Measurements from ENCODE around the gene SHISA9.

Gene SHISA9

GRCh38 chr16:13178318-13178717 lies 276.9 kb downstream of the SHISA9 start:
- TF ChIP-seq ZNF274 (IDR thresholded peaks at IDR 0.05; ENCODE audit: low read depth, low read length) = no peak
- no peak overlapping the region for H3K4me3 ChIP-seq (ENCODE audit: low read length)

- no peak for TF ChIP-seq ZNF274 (IDR thresholded peaks at IDR 0.05; ENCODE audit: low read depth, low read length)
- H3K4me3 ChIP-seq (ENCODE audit: low read length) = no peak overlapping the region
Observed at GRCh38 chr16:13181432-13181831, 280.0 kb downstream of the SHISA9 start.

DNA sequence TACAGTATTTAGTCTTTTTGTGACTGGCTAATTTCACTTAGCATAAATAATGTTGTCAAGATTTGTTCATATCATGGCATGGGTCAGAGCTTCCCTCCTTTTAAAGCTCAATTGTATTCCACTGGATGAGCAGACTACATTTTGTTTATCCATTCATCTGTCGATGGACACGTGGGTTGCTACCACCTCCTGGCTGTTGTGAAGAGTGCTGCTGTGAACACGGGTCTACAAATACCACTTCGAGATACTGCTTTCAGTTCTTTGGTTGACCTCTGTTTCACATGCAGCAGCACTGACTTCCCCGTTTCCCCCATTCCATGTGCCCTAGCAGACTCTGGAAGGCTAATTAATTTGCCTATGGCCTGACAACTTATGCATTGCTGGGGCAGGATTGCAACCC lies 285.4 kb downstream of the SHISA9 start:
- H3K4me3 ChIP-seq (ENCODE audit: low read length) = no peak overlapping the region
- TF ChIP-seq ZNF274 (IDR thresholded peaks at IDR 0.05; ENCODE audit: low read depth, low read length) = no peak

GRCh38 chr16:13189250-13189649 lies 287.9 kb downstream of the SHISA9 start:
- TF ChIP-seq ZNF274 (IDR thresholded peaks at IDR 0.05; ENCODE audit: low read depth, low read length) = no peak
- H3K4me3 ChIP-seq (ENCODE audit: low read length) = no peak overlapping the region

GRCh38 chr16:13193721-13194120 lies 292.3 kb downstream of the SHISA9 start:
- no peak for TF ChIP-seq ZNF274 (IDR thresholded peaks at IDR 0.05; ENCODE audit: low read depth, low read length)
- no peak overlapping the region for H3K4me3 ChIP-seq (ENCODE audit: low read length)

DNA sequence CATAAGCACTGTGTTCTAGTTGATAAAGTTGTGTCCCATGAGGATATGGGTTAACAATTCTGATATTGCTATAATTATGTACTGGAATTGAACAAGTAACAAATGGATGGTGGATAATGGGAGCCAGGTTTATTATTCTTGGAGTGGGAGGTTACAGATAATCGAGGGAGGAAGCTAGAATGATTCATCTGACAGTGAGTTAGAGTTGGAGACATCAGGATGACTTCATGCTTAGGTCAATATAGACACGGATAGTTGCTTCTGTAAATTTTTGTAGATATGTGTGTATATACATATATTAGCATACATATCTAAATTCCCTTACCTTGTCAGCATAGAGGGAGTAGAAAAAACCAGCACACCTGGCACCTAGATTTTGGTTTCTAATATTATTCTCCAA lies 293.4 kb downstream of the SHISA9 start:
- H3K4me3 ChIP-seq (ENCODE audit: low read length) = no peak overlapping the region
- TF ChIP-seq ZNF274 (IDR thresholded peaks at IDR 0.05; ENCODE audit: low read depth, low read length) = no peak

DNA sequence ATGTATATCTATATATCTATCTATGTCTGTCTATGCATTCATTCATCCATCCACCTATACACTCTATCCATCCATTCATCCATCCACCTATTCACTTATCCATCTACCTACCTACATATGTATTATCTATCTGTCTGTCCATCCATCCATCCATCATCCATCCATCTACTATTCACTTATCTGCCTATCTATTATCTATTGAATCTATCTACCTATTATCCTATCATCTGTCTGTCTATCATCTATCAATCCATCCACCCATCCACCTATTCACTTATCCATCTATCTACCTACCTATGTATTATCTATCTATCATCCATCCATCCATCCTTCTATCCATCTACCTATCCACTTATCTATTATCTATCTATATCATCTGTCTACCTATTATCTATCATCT lies 302.3 kb downstream of the SHISA9 start:
- no peak for TF ChIP-seq ZNF274 (IDR thresholded peaks at IDR 0.05; ENCODE audit: low read depth, low read length)
- H3K4me3 ChIP-seq (ENCODE audit: low read length) = no peak overlapping the region

DNA sequence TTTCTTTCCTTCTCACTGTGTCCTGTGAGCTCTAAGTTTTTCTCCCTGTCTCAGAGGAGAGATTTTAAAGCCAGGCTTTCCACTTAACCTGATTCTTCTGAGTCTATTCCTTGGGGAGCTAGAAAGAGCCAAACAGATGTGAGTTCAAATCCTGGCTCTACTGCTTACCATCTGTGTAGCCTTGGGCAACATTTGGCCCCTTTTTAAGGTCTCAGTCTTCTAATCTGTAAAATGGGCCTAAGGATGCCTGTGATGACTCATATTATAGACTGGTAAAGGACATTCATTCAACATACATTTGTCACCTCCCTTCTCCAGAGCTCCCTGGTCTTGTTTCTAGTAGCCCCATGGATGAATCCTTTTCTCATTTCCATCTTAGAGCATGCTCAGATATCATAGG lies 304.0 kb downstream of the SHISA9 start:
- no peak for TF ChIP-seq ZNF274 (IDR thresholded peaks at IDR 0.05; ENCODE audit: low read depth, low read length)

GRCh38 chr16:13206606-13207005 lies 305.2 kb downstream of the SHISA9 start:
- no peak for TF ChIP-seq ZNF274 (IDR thresholded peaks at IDR 0.05; ENCODE audit: low read depth, low read length)
- no peak overlapping the region for H3K4me3 ChIP-seq (ENCODE audit: low read length)

More for the DNA sequence above, 304.0 kb downstream of the SHISA9 start:
- H3K4me3 ChIP-seq (ENCODE audit: low read length) = no peak overlapping the region

DNA sequence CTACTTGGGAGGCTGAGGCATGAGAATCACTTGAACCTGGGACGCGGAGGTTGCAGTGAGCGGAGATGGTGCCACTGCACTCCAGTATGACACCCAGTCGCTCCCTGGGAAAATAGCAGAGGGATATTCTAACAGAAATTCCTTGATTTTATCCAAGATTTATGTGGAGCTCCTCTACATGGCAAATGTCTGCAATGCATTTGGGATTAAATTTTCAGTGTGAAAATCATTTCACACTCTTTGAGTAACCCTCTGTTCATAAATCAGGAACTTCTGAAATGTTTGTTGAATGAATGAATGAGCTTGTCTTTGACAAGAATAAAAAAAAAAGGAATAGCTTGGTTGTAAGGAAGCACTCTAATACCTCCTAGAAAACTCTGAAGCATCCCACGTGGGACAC lies 305.8 kb downstream of the SHISA9 start:
- no peak for TF ChIP-seq ZNF274 (IDR thresholded peaks at IDR 0.05; ENCODE audit: low read depth, low read length)
- H3K4me3 ChIP-seq (ENCODE audit: low read length) = no peak overlapping the region

GRCh38 chr16:13223666-13224065 lies 322.3 kb downstream of the SHISA9 start:
- no peak for TF ChIP-seq ZNF274 (IDR thresholded peaks at IDR 0.05; ENCODE audit: low read depth, low read length)
- no peak overlapping the region for H3K4me3 ChIP-seq (ENCODE audit: low read length)

DNA sequence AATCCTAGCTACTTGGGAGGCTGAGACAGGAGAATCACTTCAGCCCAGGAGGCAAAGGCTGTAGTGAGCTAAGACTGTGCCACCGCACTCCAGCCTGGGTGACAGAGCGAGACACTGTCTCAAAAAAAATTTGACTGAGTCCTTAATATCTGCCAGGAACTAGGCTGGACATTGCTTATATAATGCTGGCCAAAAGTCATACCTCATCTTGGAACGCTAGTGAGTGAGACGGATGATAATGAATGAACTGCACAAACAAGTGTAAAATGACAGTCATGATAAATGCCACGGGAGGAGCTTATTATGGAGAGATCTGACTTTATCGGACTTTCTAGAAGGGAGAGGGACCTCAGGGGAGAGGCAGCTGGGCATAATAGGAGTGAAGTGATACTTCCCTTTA lies 327.6 kb downstream of the SHISA9 start:
- TF ChIP-seq ZNF274 (IDR thresholded peaks at IDR 0.05; ENCODE audit: low read depth, low read length) = no peak
- no peak overlapping the region for H3K4me3 ChIP-seq (ENCODE audit: low read length)

GRCh38 chr16:13231365-13231764 lies 330.0 kb downstream of the SHISA9 start:
- TF ChIP-seq ZNF274 (IDR thresholded peaks at IDR 0.05; ENCODE audit: low read depth, low read length) = no peak
- no peak overlapping the region for H3K4me3 ChIP-seq (ENCODE audit: low read length)

GRCh38 chr16:13234999-13235398 lies 333.6 kb downstream of the SHISA9 start:
- TF ChIP-seq ZNF274 (IDR thresholded peaks at IDR 0.05; ENCODE audit: low read depth, low read length) = no peak

GRCh38 chr16:13236308-13236707 lies 334.9 kb downstream of the SHISA9 start:
- no peak overlapping the region for H3K4me3 ChIP-seq (ENCODE audit: low read length)
- no peak for TF ChIP-seq ZNF274 (IDR thresholded peaks at IDR 0.05; ENCODE audit: low read depth, low read length)

More at GRCh38 chr16:13234999-13235398, 333.6 kb downstream of the SHISA9 start:
- H3K4me3 ChIP-seq (ENCODE audit: low read length) = no peak overlapping the region

- TF ChIP-seq ZNF274 (IDR thresholded peaks at IDR 0.05; ENCODE audit: low read depth, low read length) = no peak
- H3K4me3 ChIP-seq (ENCODE audit: low read length) = no peak overlapping the region
Observed at GRCh38 chr16:13238182-13238581, 336.8 kb downstream of the SHISA9 start.
